ENCODE data around the gene ANO1. TPM values are rescaled to one million over a fixed set of nuclear protein-coding genes. Genes with fewer than 3 reads are reported as not detected.

Gene ANO1
- total and polyA plus RNA-seq, 12 donors, result 0.67 to 6.7 (median 2.2) TPM

DNA sequence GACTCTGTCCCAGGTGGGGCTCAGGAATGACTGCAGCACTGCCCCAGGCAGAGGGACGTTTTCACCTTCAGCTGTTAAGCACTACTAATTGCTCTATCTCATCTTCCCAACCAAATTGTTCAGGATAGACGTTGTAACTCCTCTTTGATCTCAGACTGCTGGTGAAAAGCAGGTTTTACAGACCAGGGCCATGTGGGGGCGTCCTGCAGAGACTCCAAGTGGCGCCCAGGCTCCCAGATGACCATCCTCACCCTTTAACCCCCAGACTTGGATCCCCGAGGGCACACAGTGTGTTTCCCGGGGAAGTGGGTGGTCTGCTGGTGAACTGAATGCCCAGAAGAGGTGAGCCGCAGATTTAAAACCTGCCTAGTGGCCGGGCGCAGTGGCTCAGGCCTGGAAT lies 148.8 kb downstream of the ANO1 start:
- H3K4me1 ChIP-seq (replicated peaks in 1 of 2), result no peaks in the 10 kb centered on the region
- H3K36me3 ChIP-seq (replicated peaks in 1 of 2), result no peaks in the 10 kb centered on the region
- H3K27me3 ChIP-seq, result no peaks in the 10 kb centered on the region
- no peaks in the 10 kb centered on the region for H3K9me3 ChIP-seq (replicated peaks in 1 of 3)
- H3K27ac ChIP-seq, result no peak overlapping the region
- 51 to 54% (median 52%) methylated on average over 7 to 9 of the region's 9 CpGs for WGBS, 4 donors
- TF ChIP-seq POLR2A (IDR thresholded peaks at IDR 0.05), result no peak
- TF ChIP-seq CTCF (IDR thresholded peaks at IDR 0.05), result peak in 3 of 6 experiments; percentile 21 to 24 (median 24)
- DNase-seq, result peak in 1 of 7 donors; percentile 42
- H3K4me3 ChIP-seq, result no peak overlapping the region
- intact Hi-C loops (cut with DNase I), result no loop called here

- 90 to 92% (median 92%) methylated on average over 10 of the region's 10 CpGs for WGBS, 4 donors
- Histone ChIP-seq H3K27me3 (no peaks in the 10 kb centered on the region), H3K36me3 (replicated peaks in 1 of 2) (no peaks in the 10 kb centered on the region), H3K4me3 (no peak overlapping the region), H3K27ac (no peak overlapping the region), H3K4me1 (replicated peaks in 1 of 2) (no peaks in the 10 kb centered on the region), H3K9me3 (replicated peaks in 1 of 3) (no peaks in the 10 kb centered on the region)
- intact Hi-C loops (cut with DNase I), result no loop called here
- TF ChIP-seq POLR2A (IDR thresholded peaks at IDR 0.05) (no peak), CTCF (IDR thresholded peaks at IDR 0.05) (no peak)
- no peak for DNase-seq
Measured at GRCh38 chr11:70229737-70230136, 151.6 kb downstream of the ANO1 start.

GRCh38 chr11:70230151-70230839 lies 152.2 kb downstream of the ANO1 start:
- Histone ChIP-seq H3K4me3 (no peak overlapping the region), H3K27me3 (no peaks in the 10 kb centered on the region), H3K27ac (no peak overlapping the region), H3K4me1 (replicated peaks in 1 of 2) (no peaks in the 10 kb centered on the region), H3K36me3 (replicated peaks in 1 of 2) (no peaks in the 10 kb centered on the region), H3K9me3 (replicated peaks in 1 of 3) (no peaks in the 10 kb centered on the region)
- no peak for TF ChIP-seq POLR2A (IDR thresholded peaks at IDR 0.05)
- TF ChIP-seq CTCF (IDR thresholded peaks at IDR 0.05), result no peak
- no peak for DNase-seq
- intact Hi-C loops (cut with DNase I), result no loop called here
- WGBS, 4 donors, result 83 to 87% (median 85%) methylated on average over 8 of the region's 8 CpGs

DNA sequence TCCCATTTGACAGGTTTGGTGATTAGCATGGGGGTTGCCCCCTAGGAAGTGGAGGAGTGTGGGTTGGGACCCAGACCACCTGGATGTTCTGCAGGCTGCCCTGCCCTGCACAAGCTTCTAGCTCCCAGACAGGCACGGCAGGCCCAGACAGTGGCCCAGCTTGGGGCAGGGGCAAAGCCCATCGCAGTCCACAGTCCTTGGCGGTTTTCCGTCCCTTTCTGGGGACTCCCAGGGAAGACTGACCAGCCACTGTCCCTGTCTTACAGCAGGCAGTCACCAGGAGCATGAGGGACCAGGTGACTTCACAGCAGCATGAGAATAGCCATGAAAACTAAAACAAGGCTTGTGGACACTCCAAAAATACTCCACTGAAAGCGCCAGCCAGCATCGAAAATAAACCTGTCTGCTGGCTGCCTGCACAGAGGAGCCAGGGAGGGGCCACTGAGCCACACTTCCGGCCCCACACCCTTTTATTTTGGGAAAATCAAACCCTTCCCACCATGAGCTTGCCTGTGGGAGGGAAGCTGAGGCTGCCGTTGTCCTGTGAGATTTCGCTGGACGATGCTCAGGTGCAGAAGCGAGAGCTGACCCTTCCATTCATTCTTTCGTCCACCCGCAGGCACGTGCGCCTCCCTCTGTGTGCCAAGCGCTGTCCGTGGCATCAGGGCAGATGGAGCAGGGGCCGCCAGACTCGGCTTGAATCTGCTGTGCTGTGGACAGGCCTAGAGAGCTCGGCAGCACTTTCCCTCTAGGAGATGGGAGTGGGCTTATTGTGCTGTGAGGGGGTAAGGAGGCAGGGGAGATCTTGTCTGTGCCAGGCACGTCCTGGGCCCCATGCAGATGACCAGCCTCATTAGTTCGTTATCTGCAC lies 153.0 kb downstream of the ANO1 start:
- intact Hi-C loops (cut with DNase I), result no loop called here
- WGBS, 4 donors, result 81 to 86% (median 84%) methylated on average over 17 to 22 of the region's 22 CpGs
- no peak for TF ChIP-seq CTCF (IDR thresholded peaks at IDR 0.05)
- no peak for TF ChIP-seq POLR2A (IDR thresholded peaks at IDR 0.05)
- Histone ChIP-seq H3K4me1 (replicated peaks in 1 of 2) (no peaks in the 10 kb centered on the region), H3K36me3 (replicated peaks in 1 of 2) (no peaks in the 10 kb centered on the region), H3K27ac (no peak overlapping the region), H3K4me3 (no peak overlapping the region), H3K27me3 (no peaks in the 10 kb centered on the region), H3K9me3 (replicated peaks in 1 of 3) (no peaks in the 10 kb centered on the region)
- DNase-seq, result no peak
